GM21526 (cell line): Measurements from ENCODE around the gene CTAG1B.
"Not testable (repeated sequence)": the region's sequence is repeated elsewhere in the genome, so short reads cannot be mapped to it uniquely, and the experiment has no call there.

Experiments used
- ATAC-seq: cut with Tn5 transposase; IDR thresholded peaks from one replicate; pipeline ENCODE4 v1.9.1; 2021; ENCODE audit warnings: moderate library complexity; ENCODE audit not compliant: unreplicated experiment, low FRiP score

CTAG1B gene

DNA sequence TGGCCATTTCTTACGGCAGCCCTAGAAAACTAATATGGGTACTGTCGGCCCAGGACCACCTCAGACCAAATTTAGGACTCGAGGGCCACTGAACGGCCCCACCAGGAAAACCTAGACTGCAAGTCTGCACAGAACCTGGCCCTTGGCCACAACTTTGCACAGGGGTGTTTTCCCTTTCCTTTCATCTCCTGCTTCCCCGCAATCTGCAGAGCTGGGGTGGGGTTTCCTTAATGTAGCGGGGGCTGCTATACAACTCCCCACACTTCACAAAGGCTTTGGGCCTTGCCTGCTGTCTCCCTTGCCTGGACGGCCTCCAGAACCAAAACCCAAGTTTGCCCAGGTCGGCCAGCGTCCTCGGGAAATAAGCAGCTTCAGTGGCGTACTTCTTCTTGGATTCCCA, 11.9 kb upstream of the CTAG1B start:
- ATAC-seq: not testable (repeated sequence)

DNA sequence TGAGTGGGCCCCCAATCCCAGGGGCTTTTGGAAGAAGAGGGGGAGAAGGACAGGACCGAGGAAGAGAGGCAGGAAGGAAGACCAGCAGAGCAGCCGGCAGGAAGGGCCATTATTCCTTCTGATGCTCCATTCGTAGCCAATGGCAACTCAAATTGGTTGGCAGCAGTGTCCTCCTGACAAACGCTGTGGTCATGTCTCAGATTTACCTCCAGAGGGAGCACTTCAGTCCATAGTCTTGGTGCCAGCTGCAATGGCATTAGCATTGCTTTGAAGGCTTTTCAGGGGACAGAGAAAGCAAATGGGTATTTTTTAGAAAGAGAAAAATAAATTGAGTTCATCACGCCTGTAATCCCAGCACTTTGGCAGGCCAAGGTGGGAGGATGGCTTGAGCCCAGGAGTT, 9.9 kb upstream of the CTAG1B start:
- ATAC-seq: not testable (repeated sequence)

DNA sequence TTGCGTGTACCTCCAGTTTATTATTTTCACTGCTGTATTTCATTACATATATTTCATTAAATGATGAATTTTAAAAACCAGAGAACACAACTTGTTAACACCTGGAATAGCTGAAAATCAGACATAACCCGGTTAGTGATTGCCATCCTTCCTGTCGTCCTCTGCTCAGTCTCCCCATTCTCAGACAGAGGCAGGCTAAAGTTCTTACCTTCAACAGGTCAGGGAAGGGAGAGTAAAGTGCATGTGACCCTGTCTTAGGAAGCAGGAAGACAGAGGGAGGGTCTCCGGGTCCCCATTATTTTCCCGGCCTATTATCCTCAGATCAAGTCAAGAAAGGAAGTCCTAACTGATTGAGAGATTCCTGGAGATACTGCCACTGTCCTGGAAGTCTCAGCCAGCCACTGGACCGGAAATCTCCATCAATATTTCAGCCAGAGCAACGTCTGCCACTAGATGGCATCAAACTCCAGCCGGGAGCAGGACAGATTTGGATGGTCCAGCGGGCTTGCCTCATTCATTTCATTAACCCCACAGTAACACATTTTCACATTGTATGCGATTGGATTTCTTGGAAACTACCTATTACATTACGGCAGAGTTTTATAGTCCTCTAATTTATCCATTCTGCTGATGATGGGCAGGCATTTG, 1.8 kb upstream of the CTAG1B start:
- ATAC-seq: not testable (repeated sequence)

DNA sequence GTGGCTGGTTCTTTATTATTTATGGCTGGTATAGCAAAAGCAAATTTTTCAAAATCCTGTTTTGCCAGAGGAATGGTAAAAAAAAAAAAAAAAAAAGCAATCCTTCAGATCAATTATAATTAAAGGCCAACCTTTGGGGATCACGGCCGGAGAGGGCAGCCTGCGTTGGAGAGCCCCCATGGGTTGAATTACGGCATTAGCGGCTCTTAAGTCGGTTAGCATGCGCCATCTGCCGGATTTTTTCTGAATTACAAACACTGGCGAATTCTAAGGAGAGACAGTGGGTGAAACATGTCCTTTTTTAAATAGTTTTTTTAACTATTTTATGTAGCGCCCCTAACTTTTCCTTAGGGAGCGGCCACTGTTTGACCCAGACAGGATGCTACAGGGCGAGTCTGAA, 5.5 kb downstream of the CTAG1B start:
- ATAC-seq: not testable (repeated sequence)

DNA sequence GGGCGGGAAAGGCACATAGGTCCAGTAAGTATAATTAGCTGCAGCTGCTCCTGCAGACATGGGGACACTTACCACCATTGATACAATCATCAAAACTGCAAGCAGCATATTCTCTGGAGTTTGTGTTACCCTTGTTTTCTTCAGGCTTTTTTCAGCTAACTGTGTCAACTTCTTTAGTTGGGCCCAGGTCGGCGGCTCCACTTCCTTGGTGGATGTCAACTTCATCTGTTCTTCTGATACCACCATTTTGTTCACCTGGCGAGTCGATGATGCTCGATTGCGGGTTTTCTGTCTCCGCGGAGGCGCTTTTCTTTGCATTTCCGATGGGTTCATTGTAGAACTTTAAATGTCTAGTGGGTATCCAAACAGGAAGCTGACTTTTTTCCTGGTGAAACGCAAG, 7.9 kb downstream of the CTAG1B start:
- not testable (repeated sequence) for ATAC-seq

DNA sequence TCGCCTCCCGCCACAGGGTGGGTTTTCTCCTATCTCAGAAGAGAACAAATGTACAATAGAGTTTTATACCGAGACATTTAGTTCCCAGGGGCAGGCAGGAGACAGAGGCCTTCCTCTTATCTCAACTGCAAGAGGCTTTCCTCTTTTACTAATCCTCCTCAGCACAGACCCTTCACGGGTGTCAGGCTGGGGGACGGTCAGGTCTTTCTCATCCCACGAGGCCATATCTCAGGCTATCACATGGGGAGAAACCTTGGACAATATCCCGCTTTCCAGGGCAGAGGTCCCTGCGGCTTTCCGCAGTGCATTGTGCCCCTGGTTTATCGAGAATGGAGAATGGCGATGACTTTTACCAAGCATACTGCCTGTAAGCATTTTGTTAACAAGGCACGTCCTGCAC, 10.3 kb downstream of the CTAG1B start:
- not testable (repeated sequence) for ATAC-seq

DNA sequence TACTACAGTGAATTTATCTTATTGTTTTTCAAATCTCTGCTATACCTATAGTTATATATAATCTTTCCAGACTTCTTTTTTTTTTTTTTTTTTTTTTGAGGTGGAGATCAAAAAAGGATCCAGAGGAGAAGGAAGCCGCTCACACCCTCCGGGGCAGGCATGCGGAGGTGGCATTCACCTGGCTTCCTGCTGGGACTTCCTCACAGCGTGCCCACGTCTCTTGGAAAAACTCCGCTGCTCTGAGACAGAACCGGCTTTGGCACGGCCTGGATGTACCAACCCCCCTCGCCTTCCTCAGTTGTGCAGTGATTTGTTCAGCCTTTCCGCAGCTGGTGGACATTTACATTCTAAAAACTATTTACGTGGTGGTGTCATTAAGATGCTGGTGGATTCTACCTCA, 11.1 kb downstream of the CTAG1B start:
- not testable (repeated sequence) for ATAC-seq

DNA sequence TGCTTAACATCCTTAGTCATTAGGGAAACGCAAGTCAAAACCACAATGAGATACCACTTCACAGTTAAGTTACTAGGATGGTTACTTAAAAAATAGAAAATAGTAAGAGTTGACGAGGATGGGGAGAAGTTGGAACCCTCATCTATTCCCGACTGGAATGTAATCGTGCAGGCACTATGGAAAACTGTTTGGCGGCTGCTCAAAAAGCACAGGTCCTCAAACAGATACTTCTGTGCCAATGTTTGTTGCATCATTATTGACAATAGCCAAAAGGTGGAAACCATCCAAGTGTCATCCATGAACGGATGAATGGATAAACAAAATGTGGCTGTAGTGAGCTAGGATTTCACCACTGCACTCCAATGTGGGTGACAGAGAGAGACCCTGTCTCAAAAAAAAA, 11.7 kb downstream of the CTAG1B start:
- ATAC-seq: no peak

DNA sequence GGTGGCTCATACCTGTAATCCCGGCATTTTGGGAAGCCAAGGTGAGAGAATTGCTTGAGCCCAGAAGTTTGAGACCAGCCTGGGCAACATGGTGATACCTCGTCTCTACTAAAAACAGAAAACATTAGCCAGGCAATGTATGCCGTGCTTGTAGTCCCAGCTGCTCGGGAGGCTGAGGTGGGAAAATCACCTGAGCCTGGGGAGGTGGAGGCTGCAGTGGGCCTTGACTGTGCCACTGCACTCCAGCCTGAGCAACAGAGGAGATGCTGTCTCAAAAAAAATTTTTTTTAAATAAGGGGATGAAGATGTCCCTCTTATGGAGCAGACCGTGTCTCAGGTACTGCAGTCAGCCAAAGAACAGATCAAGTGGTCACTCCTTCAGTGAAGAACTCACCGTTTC, 13.5 kb downstream of the CTAG1B start:
- no peak for ATAC-seq

DNA sequence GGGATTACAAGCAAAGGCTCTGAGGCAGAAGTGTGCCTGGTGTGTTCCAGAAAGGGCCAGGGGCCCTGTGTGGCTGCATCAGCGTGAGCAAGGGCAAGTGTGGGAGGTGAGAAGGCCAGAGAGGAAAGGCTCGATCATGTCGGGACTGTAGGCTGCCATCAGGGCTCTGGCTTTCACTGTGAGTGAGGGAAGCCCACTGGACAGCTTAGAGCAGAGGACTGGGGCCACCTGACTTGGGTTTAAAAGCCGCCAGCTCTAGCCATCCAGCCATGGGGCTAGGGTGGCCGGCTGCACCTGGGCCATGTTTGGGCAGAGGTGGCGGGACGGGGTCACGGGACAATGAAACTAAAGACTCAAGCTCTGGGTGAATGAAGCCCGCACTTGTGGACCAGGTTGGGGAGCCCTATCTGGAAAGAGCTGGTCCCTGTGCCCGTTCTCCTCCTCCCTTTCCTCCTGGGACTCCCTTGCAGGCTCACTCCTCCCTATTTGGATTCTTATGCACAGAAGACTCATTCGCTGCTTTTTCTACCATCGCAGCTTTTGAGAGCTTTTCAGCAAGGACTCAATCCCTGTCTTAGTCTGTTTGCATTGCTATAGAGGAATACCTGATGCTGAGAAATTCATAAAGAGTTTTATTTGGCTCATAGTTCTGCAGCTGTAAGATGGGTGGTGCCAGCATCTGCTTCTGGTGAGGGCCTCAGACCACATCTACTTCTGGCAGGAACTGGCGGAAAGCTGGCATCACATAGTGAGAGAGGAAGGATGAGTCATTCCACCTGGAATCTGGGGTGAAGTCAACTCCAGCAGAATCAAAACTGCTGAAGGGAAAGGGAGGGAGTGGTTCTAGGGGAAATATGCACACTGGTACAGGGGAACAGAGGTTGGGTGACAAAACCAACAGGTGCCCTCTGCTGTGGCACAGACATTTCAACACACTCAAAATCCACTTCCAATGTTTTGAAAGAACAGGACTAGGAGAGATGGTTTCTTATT, 15.3 kb downstream of the CTAG1B start:
- no peak for ATAC-seq

DNA sequence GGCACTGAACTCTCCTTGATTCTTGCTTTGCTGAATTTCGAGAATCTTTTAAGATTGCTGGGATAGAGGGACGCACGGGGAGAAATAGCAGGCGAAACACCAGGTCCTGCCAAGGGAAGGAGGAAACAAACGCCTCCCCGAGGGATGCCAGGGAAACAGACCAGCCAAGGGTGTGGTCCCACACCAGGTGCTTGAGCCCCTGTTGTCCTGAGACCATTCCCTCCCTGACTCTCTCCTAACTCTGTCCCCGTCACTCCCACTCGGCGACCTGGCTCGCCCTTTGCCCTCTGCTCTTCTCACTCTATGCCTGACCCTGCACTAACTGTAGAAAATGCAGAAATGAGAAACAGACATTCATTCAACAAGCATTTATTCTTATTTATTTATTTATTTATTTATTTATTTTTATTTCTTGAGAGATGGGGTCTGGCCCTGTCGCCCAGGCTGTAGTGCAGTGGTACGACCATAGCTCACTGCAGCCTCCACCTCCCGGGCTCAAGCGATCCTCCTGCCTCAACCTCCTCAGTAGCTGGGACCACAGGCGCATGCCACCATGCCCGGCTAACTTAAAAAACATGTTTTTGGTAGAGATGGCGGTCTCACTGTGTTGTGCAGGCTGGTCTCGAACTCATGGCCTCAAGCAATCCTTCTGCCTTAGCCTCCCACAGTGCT, 16.2 kb downstream of the CTAG1B start:
- no peak for ATAC-seq

DNA sequence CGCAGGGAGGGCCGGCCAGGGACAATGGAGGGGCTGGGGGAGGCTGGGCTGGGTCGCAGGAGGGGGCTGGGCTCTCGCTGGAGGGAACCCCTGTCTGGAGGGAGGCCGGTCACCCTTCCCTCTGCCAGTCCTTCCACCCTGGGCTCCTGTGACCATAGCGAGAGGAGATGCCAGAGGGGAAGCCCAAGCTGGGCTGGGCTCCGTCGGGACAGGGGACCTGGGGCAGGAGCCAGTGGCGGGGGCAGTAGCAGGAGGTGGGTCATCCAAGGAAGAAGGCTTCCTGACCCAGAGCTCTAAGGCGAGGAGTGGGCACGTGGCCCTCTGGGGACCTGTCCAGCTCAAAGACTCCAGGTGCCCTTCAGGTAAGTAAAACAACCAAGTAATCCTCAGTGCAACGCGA, 16.9 kb downstream of the CTAG1B start:
- ATAC-seq: no peak

DNA sequence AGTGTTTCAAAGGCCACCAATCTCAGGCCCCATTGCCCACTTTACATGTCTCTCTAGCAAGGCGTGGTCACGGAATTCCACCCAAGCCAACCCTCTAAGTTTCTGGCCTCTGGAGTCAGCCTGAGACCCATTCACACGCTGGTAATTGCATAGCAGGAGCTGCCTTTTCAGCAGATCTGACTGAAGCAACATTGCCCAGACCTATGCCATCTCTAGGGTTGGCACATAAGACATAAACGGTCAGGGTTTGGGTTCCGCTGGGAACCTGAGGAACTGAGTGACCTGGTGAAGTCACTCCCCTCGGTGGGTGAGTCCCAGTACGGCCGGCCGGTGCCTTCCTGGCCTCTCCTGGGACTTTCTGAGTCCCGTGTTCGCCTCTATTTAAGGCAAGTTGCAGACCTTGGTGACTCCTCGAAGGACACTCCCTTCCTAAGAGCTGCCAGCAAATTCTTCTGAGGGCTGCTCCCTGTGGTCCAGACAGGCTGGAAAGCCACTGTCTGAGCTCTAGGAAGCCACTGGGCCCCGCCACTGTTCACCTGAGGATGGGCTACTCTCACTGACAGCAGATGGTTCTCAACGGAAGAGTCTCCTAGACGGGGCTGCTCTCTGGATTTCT, 18.2 kb downstream of the CTAG1B start:
- no peak for ATAC-seq

DNA sequence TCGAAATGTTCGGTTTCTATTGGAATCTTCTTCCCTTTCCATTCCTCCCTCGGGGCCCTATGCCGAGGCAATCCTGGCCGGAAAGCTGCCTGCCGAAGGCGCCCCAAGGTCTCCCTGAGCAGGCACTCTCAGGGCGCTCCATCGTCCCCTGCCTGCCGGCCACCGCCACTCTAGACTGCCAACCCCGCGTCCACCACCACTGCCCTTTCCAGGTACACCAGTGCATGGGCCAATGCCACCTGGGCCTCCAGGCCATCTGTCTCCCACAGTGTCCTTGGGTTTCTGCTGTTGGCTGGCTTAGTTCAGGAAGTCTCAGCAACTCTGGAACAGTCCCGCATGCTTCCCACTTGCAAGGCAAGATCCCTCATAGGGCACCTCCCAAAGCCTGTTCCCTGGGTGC, 19.6 kb downstream of the CTAG1B start:
- no peak for ATAC-seq

DNA sequence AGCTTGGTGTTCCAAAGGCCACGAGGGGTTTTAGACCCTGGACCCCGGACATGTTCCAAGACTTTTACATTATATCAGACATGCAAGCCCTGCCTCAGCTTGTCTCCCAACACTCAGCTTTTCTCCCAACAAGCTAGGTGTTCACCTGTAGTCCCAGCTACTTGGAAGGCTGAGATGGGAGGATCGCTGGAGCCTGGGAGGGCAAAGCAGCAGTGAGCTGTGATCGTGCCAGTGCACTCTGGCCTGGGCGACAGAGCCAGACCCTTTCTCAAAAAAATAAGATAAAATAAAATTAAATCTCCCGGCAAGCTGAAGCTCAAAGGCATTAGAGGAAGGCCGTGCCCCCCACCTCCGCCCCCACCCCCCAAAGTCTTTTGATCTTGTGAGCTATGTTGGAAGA, 20.4 kb downstream of the CTAG1B start:
- no peak for ATAC-seq

DNA sequence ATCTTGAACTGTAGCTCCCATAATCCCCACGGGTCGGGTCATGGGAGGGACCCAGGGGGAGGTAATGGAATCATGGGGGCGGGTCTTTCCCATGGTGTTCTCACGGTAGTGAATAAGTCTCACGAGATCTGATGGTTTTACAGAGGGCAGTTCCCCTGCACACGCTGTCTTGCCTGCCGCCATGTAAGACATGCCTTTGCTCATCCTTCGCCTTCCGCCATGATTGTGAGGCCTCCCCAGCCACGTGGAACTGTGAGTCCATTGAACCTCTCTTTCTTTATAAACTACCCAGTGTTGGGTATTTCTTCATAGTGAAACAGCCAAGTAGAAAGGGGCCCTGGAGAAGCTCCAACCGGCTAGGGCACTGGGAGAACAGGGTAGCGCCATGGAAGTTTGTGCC, 21.9 kb downstream of the CTAG1B start:
- ATAC-seq: no peak

DNA sequence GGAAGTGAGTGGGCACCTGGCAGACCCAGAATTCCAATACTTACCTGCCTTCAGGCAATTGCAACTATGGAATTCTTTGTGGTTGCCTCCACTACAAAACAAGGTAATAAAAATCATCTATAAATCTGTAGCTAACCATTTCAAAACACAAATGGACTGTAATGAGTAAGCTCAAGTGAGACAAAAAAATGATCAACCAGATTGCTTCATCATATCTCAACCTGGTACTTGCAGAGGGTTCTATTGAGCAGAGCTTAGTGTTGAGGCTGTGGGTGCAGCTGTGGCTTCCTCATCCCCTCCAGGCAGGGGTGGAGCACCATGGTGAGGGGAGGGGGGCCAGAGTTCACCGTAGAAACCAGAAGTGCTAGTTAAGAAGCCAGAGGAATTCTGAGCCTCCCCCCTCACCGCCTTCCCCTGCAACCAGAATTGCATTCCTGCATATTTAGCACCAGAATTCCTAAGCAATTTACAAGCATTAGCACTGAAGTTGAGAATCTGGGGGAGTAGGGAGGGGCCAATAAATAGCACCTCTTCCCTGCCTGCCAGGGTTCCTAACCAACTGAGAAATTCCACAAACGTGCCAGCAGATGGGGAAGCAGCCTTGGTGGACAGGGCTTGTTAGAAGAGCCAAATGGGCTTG, 22.7 kb downstream of the CTAG1B start:
- ATAC-seq: no peak

DNA sequence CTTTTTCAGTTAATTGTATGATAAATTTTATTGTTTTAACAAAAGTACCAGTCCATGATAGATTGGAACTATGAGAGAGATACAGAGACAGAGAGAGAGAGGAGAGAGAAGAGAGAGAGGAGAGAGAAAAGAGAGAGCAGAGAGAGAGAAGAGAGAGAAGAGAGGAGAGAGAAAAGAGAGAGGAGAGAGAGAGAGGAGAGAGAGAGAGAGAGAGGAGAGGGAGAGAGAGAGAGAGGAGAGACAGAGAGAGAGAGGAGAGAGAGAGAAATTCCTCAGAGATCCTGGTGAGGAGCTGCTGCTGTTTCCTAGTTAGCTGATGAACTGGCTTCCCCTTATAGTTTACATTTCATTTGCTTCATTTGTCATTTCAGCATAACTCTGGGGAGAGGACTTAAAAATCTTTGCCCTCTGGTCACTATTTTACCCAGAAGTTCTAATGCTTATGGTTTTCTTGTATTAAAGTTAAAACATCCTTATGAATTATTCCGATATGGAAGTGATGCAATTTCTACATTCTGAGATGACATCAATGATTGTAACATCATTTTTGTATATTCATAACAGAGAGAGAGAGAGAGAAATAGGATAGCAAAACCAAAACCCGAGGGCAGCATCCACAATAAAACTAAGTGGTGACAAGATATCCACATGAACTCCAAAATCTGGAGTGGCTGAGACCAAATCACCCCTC, 23.4 kb downstream of the CTAG1B start:
- no peak for ATAC-seq

DNA sequence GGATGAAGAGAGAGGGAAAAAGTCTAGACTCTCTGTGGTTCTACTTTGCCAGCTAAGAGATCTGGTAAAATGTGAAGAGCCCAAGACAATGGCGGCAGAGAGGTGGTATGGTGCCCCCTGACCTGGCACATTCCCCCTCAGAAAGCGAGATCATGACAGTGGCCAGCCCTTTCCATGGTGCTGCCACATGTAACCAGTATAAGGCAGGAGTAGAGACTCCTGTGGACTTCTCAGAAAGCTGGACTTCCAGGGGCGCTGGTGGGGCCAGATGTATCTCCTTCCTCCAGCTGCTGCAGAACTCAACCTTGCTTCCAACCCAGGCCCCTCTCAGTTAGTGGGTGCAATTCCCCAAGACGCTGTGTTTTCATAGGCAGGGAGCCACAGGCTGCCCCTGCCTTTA, 24.6 kb downstream of the CTAG1B start:
- no peak for ATAC-seq

DNA sequence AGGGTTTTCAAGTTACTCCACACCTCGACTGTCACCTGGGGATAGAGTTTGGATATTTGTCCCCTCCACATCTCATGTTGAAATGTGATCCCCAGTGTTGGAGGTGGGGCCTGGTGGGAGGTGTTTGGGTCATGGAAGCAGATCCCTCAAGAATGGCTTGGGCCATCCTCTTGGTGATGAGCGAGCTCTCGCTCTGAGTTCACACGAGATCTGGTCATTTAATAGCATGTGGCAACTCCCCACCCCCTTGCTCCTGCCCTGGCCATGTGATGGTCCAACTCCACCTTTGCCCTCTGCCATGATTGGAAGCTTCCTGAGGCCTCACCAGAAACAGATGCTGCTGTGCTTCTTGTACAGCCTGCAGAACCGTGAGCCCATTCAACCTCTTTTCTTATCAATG, 25.9 kb downstream of the CTAG1B start:
- ATAC-seq: no peak
